Smooth muscle cell (in vitro differentiated cells): ENCODE data around the gene HAT1. TPM values are rescaled to one million over a fixed set of nuclear protein-coding genes. Genes with fewer than 3 reads are reported as not detected.

ENCODE experiments used
- DNase-seq: peaks from one replicate; lab custom pipeline; 2025; ENCODE audit not compliant: unreplicated experiment; lab: John Stamatoyannopoulos, UW
- H2AFZ ChIP-seq: fragments of 200-600 bp; sonication (generic); 2 replicates; pipeline ENCODE4 v1.6.0; 2016; ENCODE audit warnings: antibody characterized with exemption, low read depth, mild to moderate bottlenecking
- H3F3A ChIP-seq: fragments of 200-600 bp; sonication (generic); 2 replicates; pipeline ENCODE4 v1.6.0; 2017; ENCODE audit warnings: antibody characterized with exemption, low read depth
- H3K27ac ChIP-seq: fragments of 200-600 bp; sonication (generic); 2 replicates; pipeline ENCODE4 v1.5.1; 2016; ENCODE audit warnings: low read depth, mild to moderate bottlenecking
- H3K27me3 ChIP-seq: fragments of 200-600 bp; sonication (generic); 2 replicates; pipeline ENCODE4 v1.6.1; 2016; ENCODE audit warnings: low read depth, mild to moderate bottlenecking
- H3K36me3 ChIP-seq: fragments of 200-600 bp; sonication (generic); 2 replicates; pipeline ENCODE4 v1.5.1; 2016; ENCODE audit warnings: low read depth
- H3K4me1 ChIP-seq: fragments of 200-600 bp; sonication (generic); 2 replicates; pipeline ENCODE4 v1.5.1; 2016; ENCODE audit warnings: low read depth
- H3K4me2 ChIP-seq: fragments of 200-600 bp; sonication (generic); 2 replicates; pipeline ENCODE4 v1.6.0; 2016; ENCODE audit warnings: mild to moderate bottlenecking
- H3K4me3 ChIP-seq: fragments of 200-600 bp; sonication (generic); 2 replicates; pipeline ENCODE4 v1.5.1; 2016; ENCODE audit warnings: mild to moderate bottlenecking
- H3K79me2 ChIP-seq: fragments of 200-600 bp; sonication (generic); 2 replicates; pipeline ENCODE4 v1.6.0; 2016; ENCODE audit warnings: low read depth, mild to moderate bottlenecking
- H3K9ac ChIP-seq: fragments of 200-600 bp; sonication (generic); 2 replicates; pipeline ENCODE4 v1.6.0; 2016; ENCODE audit warnings: low read depth
- H3K9me3 ChIP-seq: fragments of 200-600 bp; sonication (generic); replicated peaks from 2 replicates; pipeline ENCODE4 v1.5.1; 2016; ENCODE audit warnings: low read depth
- H4K20me1 ChIP-seq: fragments of 200-600 bp; sonication (generic); 2 replicates; pipeline ENCODE4 v1.6.0; 2016; ENCODE audit warnings: low read depth
- CTCF ChIP-seq: fragments of 200-600 bp; sonication (generic); IDR thresholded peaks from 2 replicates; pipeline ENCODE4 v1.5.1; 2017; ENCODE audit warnings: borderline replicate concordance, mild to moderate bottlenecking, antibody characterized with exemption; ENCODE audit not compliant: insufficient read depth, poor library complexity, severe bottlenecking
- WGBS: methylation state at CpG from one replicate; pipeline ENCODE4 v1.1.7; 2016; ENCODE audit warnings: low lambda C conversion rate; 5-methylcytosine and 5-hydroxymethylcytosine counted together
- polyA plus RNA-seq: library from polyadenylated mRNA; unstranded; fragments of >200 nt; fragmentation: Nextera tagmentation; extraction: Ambion mirVana; gene quantifications from 2 replicates; pipeline ENCODE4 v1.2.1, GENCODE V29; 2016
- total RNA-seq: library from RNA; depleted of rRNA; stranded (reverse); fragments of >200 nt; gene quantifications from 2 replicates; pipeline ENCODE4 v1.2.3, GENCODE V29; 2014

The HAT1 gene
- total and polyA plus RNA-seq, 2 experiments from 2014 or later, result 59.1 to 65.7 TPM

GRCh38 chr2:171883275-171883893 is 38.9 kb upstream of the HAT1 start:
- Histone ChIP-seq H3K9me3 (no peaks in the 10 kb centered on the region), H3K79me2 (peaks cover 7% of the 10 kb centered on the region), H3K36me3 (no peaks in the 10 kb centered on the region), H3K27me3 (no peaks in the 10 kb centered on the region), H3K4me3 (no peak overlapping the region), H2AFZ (no peak overlapping the region), H3K4me1 (peaks cover 8% of the 10 kb centered on the region), H3K9ac (no peak overlapping the region), H3K4me2 (no peak overlapping the region), H4K20me1 (peaks cover 13% of the 10 kb centered on the region), H3K27ac (no peak overlapping the region), H3F3A (peaks cover 7% of the 10 kb centered on the region)
- no peak for DNase-seq
- TF ChIP-seq CTCF, result no peak
- 93% methylated on average over 5 of the region's 5 CpGs for WGBS

DNA sequence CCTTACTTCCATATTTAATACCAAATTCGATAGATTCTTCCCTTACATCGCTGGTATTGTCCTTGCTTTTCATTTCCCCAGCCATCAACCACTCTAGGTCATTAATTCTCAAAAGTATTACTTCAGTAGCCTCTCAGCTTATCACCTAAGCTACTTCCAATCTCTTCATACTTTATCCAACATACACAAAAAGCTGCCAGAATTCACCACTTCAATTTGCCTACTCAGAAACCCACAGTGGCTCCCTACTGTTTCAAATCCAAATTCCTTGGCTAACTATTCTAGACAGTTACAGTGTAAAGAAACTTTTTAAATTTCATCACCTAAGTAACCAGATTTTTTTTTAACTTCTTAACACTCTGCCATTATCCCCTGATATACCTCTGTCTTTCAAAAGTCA is 32.9 kb upstream of the HAT1 start:
- no peak for DNase-seq
- no peaks in the 10 kb centered on the region for H4K20me1 ChIP-seq
- no peak for TF ChIP-seq CTCF
- H3K9me3 ChIP-seq, result no peaks in the 10 kb centered on the region
- H3K4me2 ChIP-seq, result no peak overlapping the region
- H3F3A ChIP-seq, result no peaks in the 10 kb centered on the region
- H3K4me1 ChIP-seq, result no peaks in the 10 kb centered on the region
- H3K9ac ChIP-seq, result no peak overlapping the region
- H3K36me3 ChIP-seq, result no peaks in the 10 kb centered on the region
- no peaks in the 10 kb centered on the region for H3K27me3 ChIP-seq
- WGBS, result 97% methylated on average over 2 of the region's 2 CpGs
- H2AFZ ChIP-seq, result no peak overlapping the region
- H3K79me2 ChIP-seq, result peaks cover 2% of the 10 kb centered on the region
- H3K4me3 ChIP-seq, result no peak overlapping the region
- H3K27ac ChIP-seq, result no peak overlapping the region

- H4K20me1 ChIP-seq, result no peaks in the 10 kb centered on the region
- no peak for DNase-seq
- H3K9ac ChIP-seq, result no peak overlapping the region
- no peak for TF ChIP-seq CTCF
- peaks cover 2% of the 10 kb centered on the region for H3K79me2 ChIP-seq
- H3K36me3 ChIP-seq, result no peaks in the 10 kb centered on the region
- no peak overlapping the region for H3K4me2 ChIP-seq
- H3K4me1 ChIP-seq, result no peaks in the 10 kb centered on the region
- WGBS, result 100% methylated on average over 1 of the region's 1 CpG
- H2AFZ ChIP-seq, result no peak overlapping the region
- H3K27ac ChIP-seq, result no peak overlapping the region
- no peak overlapping the region for H3K4me3 ChIP-seq
- no peaks in the 10 kb centered on the region for H3K27me3 ChIP-seq
- no peaks in the 10 kb centered on the region for H3K9me3 ChIP-seq
- H3F3A ChIP-seq, result no peaks in the 10 kb centered on the region
Observed at GRCh38 chr2:171889808-171890207, 32.5 kb upstream of the HAT1 start.

GRCh38 chr2:171893196-171893823 is 29.0 kb upstream of the HAT1 start:
- Histone ChIP-seq H3K4me3 (peak overlapping the region; percentile 93), H2AFZ (peak overlapping the region; percentile 98), H3K79me2 (no peaks in the 10 kb centered on the region), H3K4me2 (peak overlapping the region; percentile 88), H3F3A (no peaks in the 10 kb centered on the region), H3K27me3 (no peaks in the 10 kb centered on the region), H3K9ac (peak overlapping the region; percentile 80), H3K36me3 (no peaks in the 10 kb centered on the region), H3K4me1 (no peaks in the 10 kb centered on the region), H3K9me3 (no peaks in the 10 kb centered on the region), H4K20me1 (no peaks in the 10 kb centered on the region), H3K27ac (no peak overlapping the region)
- WGBS, result 49% methylated on average over 7 of the region's 7 CpGs
- DNase-seq, result no peak
- TF ChIP-seq CTCF, result no peak
